ENCODE data around the gene GABRR1.

Gene GABRR1

DNA sequence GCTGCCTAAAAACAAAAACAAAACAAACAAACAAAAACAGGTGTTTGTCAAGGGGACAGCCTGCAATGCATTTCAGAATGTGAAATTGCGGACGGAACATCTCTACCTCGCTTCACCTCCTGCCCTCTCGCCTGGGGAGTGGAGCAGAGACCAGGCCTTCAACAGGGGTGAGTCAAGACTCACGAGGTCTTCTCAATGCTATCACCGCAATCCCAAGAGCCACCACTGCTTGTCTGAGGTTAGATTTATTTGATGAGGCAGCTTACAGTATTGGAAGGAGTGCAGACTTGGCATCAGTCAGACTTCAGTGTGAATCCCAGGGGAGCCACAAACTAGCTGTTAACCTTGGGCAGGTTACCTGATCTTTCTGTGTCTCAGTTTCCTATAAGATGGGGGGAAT, 7.7 kb downstream of the GABRR1 start:
- TF ChIP-seq, protein P1, sequence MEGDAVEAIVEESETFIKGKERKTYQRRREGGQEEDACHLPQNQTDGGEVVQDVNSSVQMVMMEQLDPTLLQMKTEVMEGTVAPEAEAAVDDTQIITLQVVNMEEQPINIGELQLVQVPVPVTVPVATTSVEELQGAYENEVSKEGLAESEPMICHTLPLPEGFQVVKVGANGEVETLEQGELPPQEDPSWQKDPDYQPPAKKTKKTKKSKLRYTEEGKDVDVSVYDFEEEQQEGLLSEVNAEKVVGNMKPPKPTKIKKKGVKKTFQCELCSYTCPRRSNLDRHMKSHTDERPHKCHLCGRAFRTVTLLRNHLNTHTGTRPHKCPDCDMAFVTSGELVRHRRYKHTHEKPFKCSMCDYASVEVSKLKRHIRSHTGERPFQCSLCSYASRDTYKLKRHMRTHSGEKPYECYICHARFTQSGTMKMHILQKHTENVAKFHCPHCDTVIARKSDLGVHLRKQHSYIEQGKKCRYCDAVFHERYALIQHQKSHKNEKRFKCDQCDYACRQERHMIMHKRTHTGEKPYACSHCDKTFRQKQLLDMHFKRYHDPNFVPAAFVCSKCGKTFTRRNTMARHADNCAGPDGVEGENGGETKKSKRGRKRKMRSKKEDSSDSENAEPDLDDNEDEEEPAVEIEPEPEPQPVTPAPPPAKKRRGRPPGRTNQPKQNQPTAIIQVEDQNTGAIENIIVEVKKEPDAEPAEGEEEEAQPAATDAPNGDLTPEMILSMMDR (IDR thresholded peaks at IDR 0.05; ENCODE audit: low read depth, low read length), result no peak
- no peak for DNase-seq (ENCODE audit: low read depth, low spot score)
- no peak overlapping the region for H3K4me3 ChIP-seq (ENCODE audit: low read depth, low read length)
- in situ Hi-C loops (cut with HindIII; ENCODE audit: low sequenced_read_pairs), result no loop called here

DNA sequence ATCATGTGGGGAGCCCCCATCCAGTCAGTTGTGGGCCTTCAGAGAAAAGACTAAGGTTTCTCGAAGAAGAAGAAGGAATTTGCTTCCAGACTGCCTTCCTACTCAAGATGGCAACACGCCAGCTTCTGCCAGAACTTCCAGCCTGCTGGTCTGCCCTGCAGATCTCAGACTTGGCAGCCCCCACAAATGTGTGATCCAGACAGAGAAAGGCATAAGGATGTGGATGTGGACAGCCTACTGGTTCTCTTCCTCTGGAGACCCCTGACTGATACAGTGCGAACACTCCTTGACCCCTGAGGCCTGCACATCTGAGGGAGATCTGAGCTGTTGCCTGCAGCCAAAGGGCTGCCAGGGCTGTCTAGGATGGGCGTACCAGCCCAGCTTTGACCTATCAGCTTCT, 8.6 kb downstream of the GABRR1 start:
- TF ChIP-seq, protein P1 (IDR thresholded peaks at IDR 0.05; ENCODE audit: low read depth, low read length), result no peak

DNA sequence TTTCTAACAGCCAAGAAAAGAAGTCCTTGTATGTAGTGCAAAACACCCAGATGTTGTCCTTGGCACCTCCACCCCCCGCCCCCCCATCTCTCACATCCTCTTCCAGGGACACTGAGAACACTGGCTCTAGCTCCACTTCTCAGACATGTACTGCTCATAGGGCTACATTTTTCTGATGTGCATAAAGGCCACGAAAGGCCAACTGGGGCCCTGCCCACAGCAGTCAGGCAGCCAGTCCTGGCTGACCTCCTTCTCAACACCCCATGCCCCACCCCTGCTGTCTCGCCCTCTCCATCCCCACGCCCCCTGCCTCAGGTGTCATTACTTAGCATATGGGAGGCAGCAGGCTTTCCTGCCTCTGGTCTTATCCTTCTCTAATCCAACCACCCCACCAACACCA, 11.3 kb downstream of the GABRR1 start:
- in situ Hi-C loops (cut with HindIII; ENCODE audit: low sequenced_read_pairs), result no loop called here
- no peak for DNase-seq (ENCODE audit: low read depth, low spot score)
- TF ChIP-seq, protein P1 (IDR thresholded peaks at IDR 0.05; ENCODE audit: low read depth, low read length), result no peak
- H3K4me3 ChIP-seq (ENCODE audit: low read depth, low read length), result no peak overlapping the region

More for the DNA sequence above, 8.6 kb downstream of the GABRR1 start:
- DNase-seq (ENCODE audit: low read depth, low spot score), result no peak
- in situ Hi-C loops (cut with HindIII; ENCODE audit: low sequenced_read_pairs), result no loop called here
- no peak overlapping the region for H3K4me3 ChIP-seq (ENCODE audit: low read depth, low read length)

DNA sequence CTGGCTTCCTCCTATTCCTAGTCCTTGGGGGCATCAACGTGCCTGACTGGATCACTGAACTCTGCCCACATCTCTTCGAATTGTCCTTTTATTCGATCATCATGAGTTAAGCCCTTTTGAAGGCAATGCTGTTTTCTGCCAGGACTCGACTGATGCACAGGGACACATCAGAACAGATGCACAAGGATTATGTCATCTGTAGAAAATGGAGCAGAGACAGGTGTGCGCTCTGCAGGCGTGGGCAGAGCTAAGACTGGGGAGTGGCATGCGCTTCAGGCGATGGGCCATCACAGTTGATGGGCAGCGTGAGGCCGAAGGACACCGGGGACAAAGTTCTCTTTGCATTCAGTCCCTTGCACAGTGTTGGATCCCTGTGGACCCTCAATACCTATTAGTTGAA, 13.1 kb downstream of the GABRR1 start:
- in situ Hi-C loops (cut with HindIII; ENCODE audit: low sequenced_read_pairs), result no loop called here
- H3K4me3 ChIP-seq (ENCODE audit: low read depth, low read length), result no peak overlapping the region
- no peak for DNase-seq (ENCODE audit: low read depth, low spot score)
- TF ChIP-seq, protein P1 (IDR thresholded peaks at IDR 0.05; ENCODE audit: low read depth, low read length), result no peak

DNA sequence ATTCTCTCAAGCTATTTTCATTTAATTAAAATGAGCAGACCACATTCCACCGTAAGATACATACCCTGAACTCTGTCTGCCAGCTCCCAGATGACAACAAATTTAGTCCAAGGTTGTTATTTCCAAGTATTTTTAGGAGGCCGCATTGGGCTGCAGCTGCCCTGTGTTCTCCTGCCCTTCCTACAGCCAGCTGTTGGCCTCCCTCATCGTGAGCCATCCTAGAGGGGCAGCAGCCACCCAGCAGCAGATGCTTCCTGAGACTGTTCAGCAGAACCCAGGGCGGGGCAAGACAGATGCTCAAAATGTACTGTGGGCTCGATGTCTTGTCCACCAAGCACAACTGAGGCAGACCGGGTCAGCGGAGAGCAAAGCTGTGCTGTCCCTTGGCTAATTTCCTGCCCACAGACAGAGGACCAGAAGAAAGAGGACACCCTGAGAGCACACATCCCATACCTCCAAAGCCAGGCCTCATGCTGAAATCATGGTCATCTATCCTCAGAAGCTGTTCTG, 16.4 kb downstream of the GABRR1 start:
- DNase-seq (ENCODE audit: low read depth, low spot score), result no peak
- TF ChIP-seq, protein P1 (IDR thresholded peaks at IDR 0.05; ENCODE audit: low read depth, low read length), result no peak

DNA sequence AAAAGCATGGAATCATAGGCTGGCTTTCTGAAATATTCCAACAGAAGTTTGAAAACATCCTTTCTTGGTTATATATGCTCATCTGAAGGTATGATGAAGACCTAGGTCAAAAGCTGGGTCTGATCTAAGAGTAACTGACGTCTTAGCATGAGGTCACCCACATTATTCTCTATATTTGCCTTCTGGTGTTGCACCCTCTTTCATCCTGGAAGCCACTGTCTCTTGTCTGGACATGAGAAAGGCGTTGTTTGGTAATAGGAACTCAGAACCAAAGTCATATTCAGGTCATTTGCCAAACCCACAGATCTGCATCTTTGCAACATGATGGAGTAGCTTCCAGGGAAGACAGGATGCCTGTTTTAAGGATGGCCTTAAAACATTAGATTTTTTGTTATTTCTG, 17.6 kb downstream of the GABRR1 start:
- no peak overlapping the region for H3K4me3 ChIP-seq (ENCODE audit: low read depth, low read length)
- TF ChIP-seq, protein P1 (IDR thresholded peaks at IDR 0.05; ENCODE audit: low read depth, low read length), result no peak
- no peak for DNase-seq (ENCODE audit: low read depth, low spot score)
- in situ Hi-C loops (cut with HindIII; ENCODE audit: low sequenced_read_pairs), result no loop called here

More for the DNA sequence above, 16.4 kb downstream of the GABRR1 start:
- in situ Hi-C loops (cut with HindIII; ENCODE audit: low sequenced_read_pairs), result no loop called here
- H3K4me3 ChIP-seq (ENCODE audit: low read depth, low read length), result no peak overlapping the region

DNA sequence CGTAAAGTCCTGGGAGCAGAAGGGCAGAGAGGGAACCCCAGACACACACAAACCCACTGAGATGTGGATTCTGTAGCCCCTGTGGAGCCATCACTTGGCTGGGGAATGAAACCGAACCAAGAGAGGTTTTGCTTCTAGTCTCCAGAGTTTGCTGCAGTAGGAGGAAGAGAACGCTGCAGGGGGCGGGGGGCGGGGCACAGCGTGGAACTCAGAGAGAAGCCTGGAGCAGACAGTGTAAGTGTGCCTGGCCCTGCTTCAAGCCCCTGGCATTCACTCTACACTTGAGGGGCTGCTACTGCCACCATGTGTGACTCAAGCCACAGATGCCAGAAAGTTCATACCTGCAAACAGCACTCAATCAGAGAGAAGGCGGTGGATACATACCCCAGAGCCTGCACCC, 18.9 kb downstream of the GABRR1 start:
- no peak for DNase-seq (ENCODE audit: low read depth, low spot score)
- no peak overlapping the region for H3K4me3 ChIP-seq (ENCODE audit: low read depth, low read length)
- TF ChIP-seq, protein P1 (IDR thresholded peaks at IDR 0.05; ENCODE audit: low read depth, low read length), result no peak
- in situ Hi-C loops (cut with HindIII; ENCODE audit: low sequenced_read_pairs), result no loop called here

All from astrocyte of the spinal cord (primary cell).